Measurements from ENCODE around the gene ADAT1. TPM values are rescaled to one million over a fixed set of nuclear protein-coding genes. Genes with fewer than 3 reads are reported as not detected.

Gene ADAT1
- total and polyA plus RNA-seq, 2 donors (not counting 1 experiment from before 2014, with no cell fraction given): 28.4 to 71.2 TPM

DNA sequence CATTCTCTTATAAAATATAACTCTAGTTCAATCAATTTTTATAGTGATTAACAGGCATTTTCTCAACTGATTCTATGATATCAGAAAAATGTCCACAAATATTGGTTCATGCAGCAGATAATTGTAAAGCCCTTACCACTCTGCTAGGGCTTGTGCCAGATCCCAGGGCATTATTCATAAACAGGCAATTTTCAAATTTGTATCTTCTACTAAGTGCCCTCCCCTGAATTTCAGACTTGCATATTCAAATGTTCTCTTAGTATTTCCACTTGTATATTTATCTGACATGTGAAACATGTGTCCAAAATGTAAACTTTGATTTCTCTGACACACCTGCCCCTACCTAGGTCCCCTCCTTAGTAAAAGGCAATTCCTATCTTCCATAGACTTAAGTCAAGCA lies 44.4 kb upstream of the ADAT1 start:
- no peaks in the 10 kb centered on the region for H3K79me2 ChIP-seq (ENCODE audit: control insufficient read depth, insufficient read depth, low read length)
- Mint-ChIP-seq H3K4me3 (no peak overlapping the region), H3K9me3 (ENCODE audit: insufficient read depth) (no peaks in the 10 kb centered on the region), H3K27me3 (no peaks in the 10 kb centered on the region), H3K4me1 (no peaks in the 10 kb centered on the region), H3K27ac (no peak overlapping the region)
- no peak overlapping the region for H3K4me2 ChIP-seq (replicated peaks; ENCODE audit: low read depth, low read length, poor library complexity, severe bottlenecking)
- H3K27ac ChIP-seq (ENCODE audit: low read length in 2 of 2): no peak overlapping the region
- DNase-seq (no peak), ATAC-seq (ENCODE audit: low read depth) (no peak)
- CTCF ChIA-PET: no interaction called here
- H4K20me1 ChIP-seq (ENCODE audit: control insufficient read depth, insufficient read depth, low read length, poor library complexity, severe bottlenecking): no peaks in the 10 kb centered on the region
- no peak overlapping the region for H2AFZ ChIP-seq (ENCODE audit: insufficient read depth, low read depth, low read length, poor library complexity, severe bottlenecking)
- H3K4me1 ChIP-seq (ENCODE audit: control insufficient read depth in 2 of 2, insufficient read depth in 2 of 2, low read length in 2 of 2): no peaks in the 10 kb centered on the region
- H3K9ac ChIP-seq (ENCODE audit: low read length): no peak overlapping the region
- H3K9me3 ChIP-seq (ENCODE audit: control extremely low read depth in 1 of 3, control insufficient read depth in 2 of 3, insufficient read depth in 1 of 3, low read length in 2 of 3): no peaks in the 10 kb centered on the region
- TF ChIP-seq EZH2 (IDR thresholded peaks at IDR 0.05; ENCODE audit: borderline replicate concordance, insufficient read depth, low read depth, low read length, poor library complexity, severe bottlenecking): no peak
- POLR2A ChIA-PET: interaction anchor here (0.7 kb wide), 1 partner anchor 73 kb away, joined by 3 read pairs; no protein-coding TSS in a partner anchor
- intact Hi-C loops (cut with micrococcal nuclease): no loop called here
- no peak overlapping the region for H3K4me3 ChIP-seq (ENCODE audit: control extremely low read depth in 1 of 5, extremely low read depth in 1 of 5, insufficient read depth in 1 of 5, low read depth in 2 of 5, low read length in 4 of 5)
- H3K27me3 ChIP-seq (replicated peaks in 1 of 4; ENCODE audit: control extremely low read depth in 1 of 4, control insufficient read depth in 3 of 4, insufficient read depth in 4 of 4, low read length in 3 of 4): no peaks in the 10 kb centered on the region
- H3K36me3 ChIP-seq (replicated peaks in 1 of 2; ENCODE audit: control extremely low read depth in 1 of 2, control insufficient read depth in 1 of 2, extremely low read depth in 1 of 2, insufficient read depth in 2 of 2, low read length in 1 of 2): no peaks in the 10 kb centered on the region

DNA sequence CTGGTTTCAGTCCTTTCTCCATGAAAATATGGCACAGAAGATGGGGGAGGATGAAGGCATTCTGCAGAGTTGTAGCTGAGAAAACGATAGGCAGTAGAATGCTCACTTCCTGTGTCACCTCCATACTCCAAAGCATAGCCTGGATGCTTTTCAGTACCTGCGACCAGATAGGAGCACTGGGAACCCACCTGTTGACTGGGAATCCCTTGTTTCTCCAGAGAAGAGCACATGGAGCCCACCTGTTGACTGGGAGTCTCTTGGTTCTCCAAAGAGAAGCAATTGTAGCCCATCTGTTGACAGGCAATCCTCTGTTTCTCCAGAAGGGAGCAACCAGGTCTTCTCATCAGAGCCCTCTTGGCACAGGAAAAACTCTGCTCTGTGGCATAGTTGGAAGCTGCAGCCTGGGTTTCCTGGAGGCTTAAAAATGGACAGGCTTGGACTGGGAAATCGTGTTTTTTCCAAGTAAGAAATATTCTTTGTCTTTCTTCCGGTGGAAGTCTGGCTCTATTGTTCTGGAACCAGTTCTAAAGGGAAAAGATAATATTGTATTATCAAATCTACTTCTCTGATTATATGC lies 37.7 kb upstream of the ADAT1 start:
- intact Hi-C loops (cut with micrococcal nuclease): no loop called here
- ATAC-seq (ENCODE audit: low read depth) (no peak), DNase-seq (no peak)
- ChIA-PET CTCF (interaction anchor here (1.3 kb wide), 1 partner anchor 13 kb away, joined by 5 read pairs; the partner anchor contains the start of genes KARS1 and TERF2IP), POLR2A (no interaction called here)
- TF ChIP-seq, protein P1, sequence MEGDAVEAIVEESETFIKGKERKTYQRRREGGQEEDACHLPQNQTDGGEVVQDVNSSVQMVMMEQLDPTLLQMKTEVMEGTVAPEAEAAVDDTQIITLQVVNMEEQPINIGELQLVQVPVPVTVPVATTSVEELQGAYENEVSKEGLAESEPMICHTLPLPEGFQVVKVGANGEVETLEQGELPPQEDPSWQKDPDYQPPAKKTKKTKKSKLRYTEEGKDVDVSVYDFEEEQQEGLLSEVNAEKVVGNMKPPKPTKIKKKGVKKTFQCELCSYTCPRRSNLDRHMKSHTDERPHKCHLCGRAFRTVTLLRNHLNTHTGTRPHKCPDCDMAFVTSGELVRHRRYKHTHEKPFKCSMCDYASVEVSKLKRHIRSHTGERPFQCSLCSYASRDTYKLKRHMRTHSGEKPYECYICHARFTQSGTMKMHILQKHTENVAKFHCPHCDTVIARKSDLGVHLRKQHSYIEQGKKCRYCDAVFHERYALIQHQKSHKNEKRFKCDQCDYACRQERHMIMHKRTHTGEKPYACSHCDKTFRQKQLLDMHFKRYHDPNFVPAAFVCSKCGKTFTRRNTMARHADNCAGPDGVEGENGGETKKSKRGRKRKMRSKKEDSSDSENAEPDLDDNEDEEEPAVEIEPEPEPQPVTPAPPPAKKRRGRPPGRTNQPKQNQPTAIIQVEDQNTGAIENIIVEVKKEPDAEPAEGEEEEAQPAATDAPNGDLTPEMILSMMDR (IDR thresholded peaks at IDR 0.05): no peak
- no peak for TF ChIP-seq EZH2 (IDR thresholded peaks at IDR 0.05; ENCODE audit: borderline replicate concordance, insufficient read depth, low read depth, low read length, poor library complexity, severe bottlenecking)
- 100% methylated on average over 1 of the region's 4 CpGs for WGBS (ENCODE audit: insufficient coverage)
- Mint-ChIP-seq H3K4me1 (peaks cover 2% of the 10 kb centered on the region), H3K9me3 (ENCODE audit: insufficient read depth) (no peaks in the 10 kb centered on the region), H3K27ac (no peak overlapping the region), H3K27me3 (no peaks in the 10 kb centered on the region), H3K4me3 (no peak overlapping the region)
- H3K27ac ChIP-seq (ENCODE audit: low read length in 2 of 2): no peak overlapping the region
- H3K4me2 ChIP-seq (replicated peaks; ENCODE audit: low read depth, low read length, poor library complexity, severe bottlenecking): no peak overlapping the region
- peaks cover 0 to 51% of the 10 kb centered on the region in 2 experiments for H3K36me3 ChIP-seq (replicated peaks in 1 of 2; ENCODE audit: control extremely low read depth in 1 of 2, control insufficient read depth in 1 of 2, extremely low read depth in 1 of 2, insufficient read depth in 2 of 2, low read length in 1 of 2)
- H3K9ac ChIP-seq (ENCODE audit: low read length): no peak overlapping the region
- peaks cover 8% of the 10 kb centered on the region for H3K79me2 ChIP-seq (ENCODE audit: control insufficient read depth, insufficient read depth, low read length)
- no peak overlapping the region for H2AFZ ChIP-seq (ENCODE audit: insufficient read depth, low read depth, low read length, poor library complexity, severe bottlenecking)
- peaks cover 34% of the 10 kb centered on the region for H4K20me1 ChIP-seq (ENCODE audit: control insufficient read depth, insufficient read depth, low read length, poor library complexity, severe bottlenecking)
- H3K4me1 ChIP-seq (ENCODE audit: control insufficient read depth in 2 of 2, insufficient read depth in 2 of 2, low read length in 2 of 2): no peaks in the 10 kb centered on the region
- H3K27me3 ChIP-seq (replicated peaks in 1 of 4; ENCODE audit: control extremely low read depth in 1 of 4, control insufficient read depth in 3 of 4, insufficient read depth in 4 of 4, low read length in 3 of 4): no peaks in the 10 kb centered on the region
- H3K4me3 ChIP-seq (ENCODE audit: control extremely low read depth in 1 of 5, extremely low read depth in 1 of 5, insufficient read depth in 1 of 5, low read depth in 2 of 5, low read length in 4 of 5): no peak overlapping the region
- no peaks in the 10 kb centered on the region for H3K9me3 ChIP-seq (ENCODE audit: control extremely low read depth in 1 of 3, control insufficient read depth in 2 of 3, insufficient read depth in 1 of 3, low read length in 2 of 3)

All from B cell (primary cell).